Measurements from ENCODE around the gene PKMYT1.
"Not testable (repeated sequence)": the region's sequence is repeated elsewhere in the genome, so short reads cannot be mapped to it uniquely, and the experiment has no call there.

PKMYT1 gene

DNA sequence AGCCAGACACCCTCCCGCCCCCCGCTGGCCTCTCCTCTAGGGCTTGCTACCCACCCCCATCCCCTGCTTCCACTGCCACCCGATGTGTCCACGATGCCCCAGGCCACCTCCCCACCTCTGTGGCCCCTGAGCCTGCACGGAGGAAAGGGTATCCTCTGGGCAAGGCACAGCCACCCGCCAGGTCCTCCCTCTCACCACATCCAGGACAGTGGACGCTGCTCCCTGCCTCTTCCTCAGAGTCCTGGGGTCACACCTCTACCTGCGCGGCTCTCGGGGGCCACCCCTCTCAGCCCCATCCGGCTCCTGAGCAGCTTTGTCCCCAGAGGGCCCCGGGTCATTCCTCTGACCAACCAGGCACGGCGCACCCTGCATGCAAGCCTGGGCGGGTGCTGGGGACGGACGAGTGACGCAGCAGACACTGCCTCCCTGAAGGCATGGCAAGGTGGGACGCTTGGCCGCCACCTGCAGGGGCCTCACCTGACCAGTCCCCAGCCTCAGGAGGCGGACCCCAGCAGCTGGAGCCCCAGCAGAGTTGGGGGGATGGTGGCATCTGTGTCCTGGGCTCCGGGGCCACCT lies 43.7 kb downstream of the PKMYT1 start:
- Histone ChIP-seq H2AFZ (ENCODE audit: low read depth) (no peak overlapping the region), H3K36me3 (ENCODE audit: insufficient read depth) (no peaks in the 10 kb centered on the region; the same call in 1 of the 2 replicates), H3K27ac (no peak overlapping the region), H4K20me1 (ENCODE audit: insufficient read depth) (no peaks in the 10 kb centered on the region), H3K9ac (no peak overlapping the region), H3K4me1 (ENCODE audit: low read depth, poor library complexity, severe bottlenecking) (no peaks in the 10 kb centered on the region), H3K79me2 (ENCODE audit: insufficient read depth, low read depth) (no peaks in the 10 kb centered on the region), H3K4me2 (no peak overlapping the region), H3K27me3 (ENCODE audit: insufficient read depth, low read depth) (no peaks in the 10 kb centered on the region), H3K4me3 (IDR thresholded peaks at IDR 0.05; ENCODE audit: insufficient read depth, low read depth, low read length) (no peak overlapping the region)
- TF ChIP-seq, protein P1, sequence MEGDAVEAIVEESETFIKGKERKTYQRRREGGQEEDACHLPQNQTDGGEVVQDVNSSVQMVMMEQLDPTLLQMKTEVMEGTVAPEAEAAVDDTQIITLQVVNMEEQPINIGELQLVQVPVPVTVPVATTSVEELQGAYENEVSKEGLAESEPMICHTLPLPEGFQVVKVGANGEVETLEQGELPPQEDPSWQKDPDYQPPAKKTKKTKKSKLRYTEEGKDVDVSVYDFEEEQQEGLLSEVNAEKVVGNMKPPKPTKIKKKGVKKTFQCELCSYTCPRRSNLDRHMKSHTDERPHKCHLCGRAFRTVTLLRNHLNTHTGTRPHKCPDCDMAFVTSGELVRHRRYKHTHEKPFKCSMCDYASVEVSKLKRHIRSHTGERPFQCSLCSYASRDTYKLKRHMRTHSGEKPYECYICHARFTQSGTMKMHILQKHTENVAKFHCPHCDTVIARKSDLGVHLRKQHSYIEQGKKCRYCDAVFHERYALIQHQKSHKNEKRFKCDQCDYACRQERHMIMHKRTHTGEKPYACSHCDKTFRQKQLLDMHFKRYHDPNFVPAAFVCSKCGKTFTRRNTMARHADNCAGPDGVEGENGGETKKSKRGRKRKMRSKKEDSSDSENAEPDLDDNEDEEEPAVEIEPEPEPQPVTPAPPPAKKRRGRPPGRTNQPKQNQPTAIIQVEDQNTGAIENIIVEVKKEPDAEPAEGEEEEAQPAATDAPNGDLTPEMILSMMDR (conservative IDR thresholded peaks at IDR 0.05; ENCODE audit: low read depth, low read length) = no peak

DNA sequence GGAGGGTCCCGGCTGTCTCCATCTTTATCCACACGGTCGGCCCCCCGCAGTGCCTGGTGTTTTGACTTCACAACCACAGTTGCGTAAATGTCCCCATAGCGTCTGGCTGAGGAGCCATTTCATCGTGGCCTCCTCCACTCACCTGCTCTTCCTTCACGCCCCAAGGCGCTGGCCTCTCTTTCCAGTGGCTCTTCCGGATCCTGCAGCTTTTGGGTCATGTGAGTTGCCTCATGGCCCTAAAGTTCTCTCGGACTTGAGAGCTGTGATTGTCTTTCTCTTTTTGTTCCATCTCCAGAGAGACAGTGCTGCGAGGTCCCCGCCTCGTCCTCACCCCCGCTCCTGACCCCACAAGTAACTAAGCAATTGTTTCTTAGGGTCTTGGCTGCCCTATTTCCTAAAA lies 45.8 kb downstream of the PKMYT1 start:
- Histone ChIP-seq H4K20me1 (ENCODE audit: insufficient read depth) (no peaks in the 10 kb centered on the region), H3K4me3 (IDR thresholded peaks at IDR 0.05; ENCODE audit: insufficient read depth, low read depth, low read length) (no peak overlapping the region), H3K4me1 (ENCODE audit: low read depth, poor library complexity, severe bottlenecking) (no peaks in the 10 kb centered on the region), H2AFZ (ENCODE audit: low read depth) (no peak overlapping the region), H3K9ac (no peak overlapping the region), H3K79me2 (ENCODE audit: insufficient read depth, low read depth) (no peaks in the 10 kb centered on the region), H3K27ac (no peak overlapping the region), H3K4me2 (no peak overlapping the region), H3K27me3 (ENCODE audit: insufficient read depth, low read depth) (no peaks in the 10 kb centered on the region), H3K36me3 (ENCODE audit: insufficient read depth) (no peaks in the 10 kb centered on the region; the same call in 1 of the 2 replicates)
- TF ChIP-seq, protein P1 (conservative IDR thresholded peaks at IDR 0.05; ENCODE audit: low read depth, low read length) = no peak

DNA sequence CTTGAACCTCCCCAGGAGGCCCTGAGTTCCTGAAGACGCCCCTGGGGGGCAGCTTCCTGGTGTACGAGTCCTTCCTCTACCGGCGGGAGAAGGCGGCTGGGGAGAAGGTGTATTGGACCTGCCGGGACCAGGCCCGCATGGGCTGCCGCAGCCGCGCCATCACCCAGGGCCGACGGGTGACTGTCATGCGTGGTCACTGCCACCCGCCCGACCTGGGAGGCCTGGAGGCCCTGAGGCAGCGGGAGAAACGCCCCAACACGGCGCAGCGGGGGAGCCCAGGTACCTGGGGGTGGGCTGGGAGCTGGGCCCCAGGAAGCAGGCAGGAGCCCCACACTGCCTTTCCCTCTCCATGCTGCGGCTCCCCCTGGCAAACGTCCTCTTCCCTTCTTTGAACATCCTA lies 46.5 kb downstream of the PKMYT1 start:
- H3K27me3 ChIP-seq (ENCODE audit: insufficient read depth, low read depth) = no peaks in the 10 kb centered on the region
- TF ChIP-seq, protein P1 (conservative IDR thresholded peaks at IDR 0.05; ENCODE audit: low read depth, low read length) = no peak
- H3K27ac ChIP-seq = no peak overlapping the region
- no peaks in the 10 kb centered on the region for H4K20me1 ChIP-seq (ENCODE audit: insufficient read depth)
- no peak overlapping the region for H3K4me3 ChIP-seq (IDR thresholded peaks at IDR 0.05; ENCODE audit: insufficient read depth, low read depth, low read length)
- no peaks in the 10 kb centered on the region for H3K4me1 ChIP-seq (ENCODE audit: low read depth, poor library complexity, severe bottlenecking)
- no peak overlapping the region for H3K9ac ChIP-seq
- no peaks in the 10 kb centered on the region for H3K79me2 ChIP-seq (ENCODE audit: insufficient read depth, low read depth)
- no peak overlapping the region for H3K4me2 ChIP-seq
- H2AFZ ChIP-seq (ENCODE audit: low read depth) = no peak overlapping the region
- H3K36me3 ChIP-seq (ENCODE audit: insufficient read depth) = no peaks in the 10 kb centered on the region

- Histone ChIP-seq H3K27ac (no peak overlapping the region), H3K27me3 (ENCODE audit: insufficient read depth, low read depth) (no peaks in the 10 kb centered on the region), H3K9ac (no peak overlapping the region), H3K79me2 (ENCODE audit: insufficient read depth, low read depth) (no peaks in the 10 kb centered on the region), H3K4me2 (no peak overlapping the region), H4K20me1 (ENCODE audit: insufficient read depth) (no peaks in the 10 kb centered on the region), H2AFZ (ENCODE audit: low read depth) (no peak overlapping the region), H3K4me3 (IDR thresholded peaks at IDR 0.05; ENCODE audit: insufficient read depth, low read depth, low read length) (no peak overlapping the region), H3K4me1 (ENCODE audit: low read depth, poor library complexity, severe bottlenecking) (no peaks in the 10 kb centered on the region), H3K36me3 (ENCODE audit: insufficient read depth) (no peaks in the 10 kb centered on the region)
- TF ChIP-seq, protein P1 (conservative IDR thresholded peaks at IDR 0.05; ENCODE audit: low read depth, low read length) = no peak
Measured at GRCh38 chr16:2933136-2933535, 47.1 kb downstream of the PKMYT1 start.

DNA sequence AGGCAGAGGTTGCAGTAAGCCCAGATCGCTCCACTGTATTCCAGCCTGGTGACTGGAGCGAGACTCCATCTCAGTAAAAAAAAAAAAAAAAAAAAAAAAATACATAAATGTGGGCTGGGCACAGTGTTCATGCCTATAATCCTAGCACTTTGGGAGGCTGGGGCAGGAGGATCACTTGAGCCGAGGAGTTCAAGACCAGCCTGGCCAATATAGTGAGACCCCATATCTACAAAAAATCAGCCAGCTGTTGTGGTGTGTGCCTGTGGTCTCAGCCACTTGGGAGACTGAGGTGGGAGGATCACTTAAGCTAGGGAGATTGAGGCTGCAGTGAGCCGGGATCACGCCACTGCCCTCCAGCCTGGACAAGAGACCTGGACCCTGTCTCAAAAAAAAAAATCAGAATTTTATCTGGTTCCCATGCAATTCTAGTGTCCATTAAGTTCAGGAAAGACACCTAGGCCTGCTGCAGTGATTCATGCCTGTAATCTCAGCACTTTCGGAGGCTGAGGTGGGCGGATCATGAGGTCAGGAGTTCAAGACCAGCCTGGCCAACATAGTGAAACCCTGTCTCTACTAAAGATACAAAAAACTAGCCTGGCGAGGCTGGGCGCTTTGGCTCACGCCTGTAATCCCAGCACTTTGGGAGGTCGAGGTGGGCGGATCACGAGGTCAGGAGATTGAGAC lies 48.9 kb downstream of the PKMYT1 start:
- H3K9ac ChIP-seq; H3K36me3 ChIP-seq (ENCODE audit: insufficient read depth): not testable (repeated sequence)

More for the DNA sequence above, 48.9 kb downstream of the PKMYT1 start:
- not testable (repeated sequence) for H3K4me2 ChIP-seq; H3K27ac ChIP-seq; H3K27me3 ChIP-seq (ENCODE audit: insufficient read depth, low read depth); H4K20me1 ChIP-seq (ENCODE audit: insufficient read depth); H3K79me2 ChIP-seq (ENCODE audit: insufficient read depth, low read depth); H3K4me3 ChIP-seq (IDR thresholded peaks at IDR 0.05; ENCODE audit: insufficient read depth, low read depth, low read length); H2AFZ ChIP-seq (ENCODE audit: low read depth)
- H3K4me1 ChIP-seq (ENCODE audit: low read depth, poor library complexity, severe bottlenecking) = peaks cover 11% of the 10 kb centered on the region
